Spleen (tissue), 7 donors: ENCODE data around the gene TPH1.

Experiments used
- POLR2A ChIP-seq, 3 donors: fragments of 450-650 bp; IDR thresholded peaks; one replicate each; pipeline ENCODE4 v1.5.1; 2017; ENCODE audit warnings: antibody characterized with exemption in 3 of 3, mild to moderate bottlenecking in 1 of 3
- TF ChIP-seq, protein P1 (sequence below), 11 experiments: fragments of 200-600 bp in 7 of 11; fragments of 450-650 bp in 4 of 11; sonication (generic) in 4 of 11; IDR thresholded peaks in 8 of 11; conservative IDR thresholded peaks in 3 of 11; 1 replicate in 7 of 11; 2 replicates in 4 of 11; pipeline versions ENCODE4 v1.4.0 to v1.8.0; 2016 to 2021; ENCODE audit warnings: antibody characterized with exemption in 11 of 11, inconsistent platforms in 4 of 11, mild to moderate bottlenecking in 1 of 11
- donor health status: DM: no; HTN: no; CAD: no; lungs with moderate emphysema.
- donor health status: DM: no; HTN: no; CAD: no.
- donor health status: DM: no; HTN: no; CAD: no.

DNA sequence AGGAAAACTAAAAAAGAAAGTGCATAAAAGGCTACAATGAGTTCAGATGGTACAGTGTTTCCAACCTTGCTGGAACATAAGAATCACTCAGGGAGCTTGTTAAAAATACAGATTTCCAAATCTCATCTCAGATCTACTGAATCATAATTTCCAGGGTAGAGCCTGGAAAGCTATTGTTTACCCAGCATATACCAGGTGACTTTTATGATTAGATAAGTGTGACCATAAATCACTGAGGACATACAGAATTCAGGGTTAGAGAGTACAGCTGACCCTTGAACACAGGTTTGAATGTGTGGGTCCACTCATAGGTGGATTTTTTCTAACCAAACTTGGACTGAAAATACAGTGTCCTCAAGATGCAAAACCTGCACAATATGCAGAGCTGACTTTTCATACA is 47.9 kb upstream of the TPH1 start:
- TF ChIP-seq, protein P1, sequence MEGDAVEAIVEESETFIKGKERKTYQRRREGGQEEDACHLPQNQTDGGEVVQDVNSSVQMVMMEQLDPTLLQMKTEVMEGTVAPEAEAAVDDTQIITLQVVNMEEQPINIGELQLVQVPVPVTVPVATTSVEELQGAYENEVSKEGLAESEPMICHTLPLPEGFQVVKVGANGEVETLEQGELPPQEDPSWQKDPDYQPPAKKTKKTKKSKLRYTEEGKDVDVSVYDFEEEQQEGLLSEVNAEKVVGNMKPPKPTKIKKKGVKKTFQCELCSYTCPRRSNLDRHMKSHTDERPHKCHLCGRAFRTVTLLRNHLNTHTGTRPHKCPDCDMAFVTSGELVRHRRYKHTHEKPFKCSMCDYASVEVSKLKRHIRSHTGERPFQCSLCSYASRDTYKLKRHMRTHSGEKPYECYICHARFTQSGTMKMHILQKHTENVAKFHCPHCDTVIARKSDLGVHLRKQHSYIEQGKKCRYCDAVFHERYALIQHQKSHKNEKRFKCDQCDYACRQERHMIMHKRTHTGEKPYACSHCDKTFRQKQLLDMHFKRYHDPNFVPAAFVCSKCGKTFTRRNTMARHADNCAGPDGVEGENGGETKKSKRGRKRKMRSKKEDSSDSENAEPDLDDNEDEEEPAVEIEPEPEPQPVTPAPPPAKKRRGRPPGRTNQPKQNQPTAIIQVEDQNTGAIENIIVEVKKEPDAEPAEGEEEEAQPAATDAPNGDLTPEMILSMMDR (IDR thresholded peaks at IDR 0.05 in 8 of 11, conservative IDR thresholded peaks at IDR 0.05 in 3 of 11): no peak
- no peak for TF ChIP-seq POLR2A (IDR thresholded peaks at IDR 0.05)
